Heart left ventricle (tissue), 16 donors: ENCODE data around the gene CD80. TPM values are rescaled to one million over a fixed set of nuclear protein-coding genes. Genes with fewer than 3 reads are reported as not detected.
A peak's percentile ranks its signal among the peaks of the same experiment; 100 is the strongest.

Source experiments
- ATAC-seq, 4 donors: fragments of 200-7000 bp; cut with Tn5 transposase; one replicate each; pipeline ENCODE4 v1.9.1; 2020 to 2022; ENCODE audit warnings: moderate library complexity in 4 of 4, mild to moderate bottlenecking in 3 of 4, moderate number of reproducible peaks in 1 of 4
- DNase-seq, 5 donors: peaks; one replicate each; pipeline ENCODE4 v3.0.0-alpha.2; 2020
- H3K27ac ChIP-seq, 12 donors: fragments of 200-600 bp; sonication (generic) in 4 of 12; one replicate each; pipeline versions ENCODE4 v1.5.0 to v1.8.0; 2016 to 2022; ENCODE audit warnings: mild to moderate bottlenecking in 2 of 12
- H3K27me3 ChIP-seq, 9 donors: fragments of 200-600 bp; sonication (generic) in 2 of 9; one replicate each; pipeline versions ENCODE4 v1.5.1 to v1.8.0; 2016 to 2022; ENCODE audit warnings: mild to moderate bottlenecking in 3 of 9
- H3K36me3 ChIP-seq, 9 donors: fragments of 200-600 bp; sonication (generic) in 2 of 9; one replicate each; pipeline versions ENCODE4 v1.5.0 to v1.8.0; 2018 to 2022; ENCODE audit warnings: mild to moderate bottlenecking in 2 of 9
- H3K4me1 ChIP-seq, 12 donors: fragments of 200-600 bp; sonication (generic) in 4 of 12; one replicate each; pipeline versions ENCODE4 v1.5.0 to v1.8.0; 2016 to 2022; ENCODE audit warnings: mild to moderate bottlenecking in 3 of 12
- H3K4me3 ChIP-seq, 12 donors: fragments of 200-600 bp; sonication (generic) in 4 of 12; one replicate each; pipeline versions ENCODE4 v1.5.0 to v1.8.0; 2017 to 2022; ENCODE audit warnings: mild to moderate bottlenecking in 9 of 12, moderate library complexity in 4 of 12
- H3K9me3 ChIP-seq, 12 donors: fragments of 200-600 bp; sonication (generic) in 4 of 12; one replicate each; pipeline versions ENCODE4 v1.5.0 to v1.8.0; 2016 to 2022; ENCODE audit warnings: mild to moderate bottlenecking in 1 of 12
- CTCF ChIP-seq, 12 donors: fragments of 200-600 bp; sonication (generic) in 4 of 12; IDR thresholded peaks; one replicate each; pipeline versions ENCODE4 v1.5.0 to v1.8.0; 2018 to 2022; ENCODE audit warnings: antibody characterized with exemption in 12 of 12, mild to moderate bottlenecking in 5 of 12
- POLR2A ChIP-seq, 2 donors: fragments of 450-650 bp; IDR thresholded peaks; one replicate each; pipeline ENCODE4 v1.6.1; 2017; ENCODE audit warnings: antibody characterized with exemption in 2 of 2, mild to moderate bottlenecking in 2 of 2, moderate library complexity in 2 of 2
- WGBS, 4 donors: extraction: QIAGEN DNeasy Blood & Tissue Kit in 2 of 4; methylation state at CpG; one replicate each; pipeline versions ENCODE4 v1.1.5 to v1.1.7; 2013 to 2018; 5-methylcytosine and 5-hydroxymethylcytosine counted together
- intact Hi-C, 10 donors: fragments of 100-400 bp; cut with DNase I; formaldehyde crosslinking; loops; one replicate each; pipeline versions ENCODE4 v1.11.1 to v1.14.2; 2022
- polyA plus RNA-seq, 2 donors: library from polyadenylated mRNA; stranded (reverse); fragments of 200-250 nt; gene quantifications; one replicate each; pipeline ENCODE4 v1.2.3, GENCODE V29; 2013
- total RNA-seq, 9 donors: library from RNA; depleted of rRNA in 2 of 9; stranded (reverse); fragments of >200 nt in 2 of 9; fragmentation: NEBNext Ultra II Directional in 3 of 9; extraction: Animal tissue kit (Norgen Biotek cat#: 25700) in 3 of 9; gene quantifications; one replicate each; pipeline versions ENCODE4 v1.1.0 to v1.2.4, GENCODE V29; 2016 to 2023
- donor health status: ischemic (EF 13 %, LVEDD 7.1; RV severe dilation, severe dysfunction).
- donor health status: healthy with polysubstance abuse.
- donor health status: DM: no; HTN: yes; CAD: no.
- donor health status: DM: no; HTN: no; CAD: no.
- donor health status: ischemic (EF 25% LVEDD 6.9; RV normal size, moderate dysfunction).
- donor health status: ischemic (EF 25% LVEDD 5.7; RV mildly dilated, moderate dysfunction).
- donor health status: healthy.
- donor health status: DM: yes; HTN: yes; CAD: no.
- donor health status: ischemic (EF 35%, LVEDD 5.7; RV mildly dilated, moderate dysfunction).
- donor health status: nonischemic (EF 11% LVEDD 7.7; RV severe dilation, severe dysfunction).
- donor health status: DM: yes; HTN: yes; CAD: no.
- donor health status: PGD.
- donor health status: ischemic (EF 29% LVEDD 5.4; RV normal size, mild dysfunction).
- donor health status: nonischemic (EF 23%, LVEDD 6.1; RV moderate dilation, normal function).

The CD80 gene
- total and polyA plus RNA-seq, 11 donors, result 0.12 to 4.4 (median 0.37) TPM; not detected in 3

GRCh38 chr3:119498186-119499011 lies 61.0 kb downstream of the CD80 start, which contains the start of gene TIMMDC1:
TIMMDC1 (plus strand) TSS chr3:119498547; CDS start chr3:119498734, 187 bp downstream.
- H3K9me3 ChIP-seq, result no peaks in the 10 kb centered on the region
- peak; percentile 99 to 100 (median 99) for ATAC-seq
- DNase-seq, result peak; percentile 98
- H3K27ac ChIP-seq, result peak within 1 kb of the TSS; percentile 89 to 98 (median 95)
- H3K27me3 ChIP-seq, result no peaks in the 10 kb centered on the region
- intact Hi-C loops, result loop anchor here in 5 of 10 donors (1.0 to 10.0 kb wide), 5 partner anchors 30 to 186 kb away; partner anchors contain the start of genes TMEM39A (in 2 of the 5), COX17 (in 1 of the 5) and POGLUT1 (in 1 of the 5)
- WGBS, 4 donors, result 0 to 2% (median 1%) methylated on average over 35 to 58 of the region's 58 CpGs
- peak within 1 kb of the TSS; percentile 47 to 93 (median 74) for H3K4me3 ChIP-seq
- TF ChIP-seq POLR2A (IDR thresholded peaks at IDR 0.05) (peak; percentile 81 to 87), CTCF (IDR thresholded peaks at IDR 0.05) (no peak)
- H3K36me3 ChIP-seq, result peaks cover 0 to 27% (median 7%) of the 10 kb centered on the region in 9 donors
- peaks cover 9 to 38% (median 27%) of the 10 kb centered on the region in 12 donors for H3K4me1 ChIP-seq

- Histone ChIP-seq H3K27me3 (no peaks in the 10 kb centered on the region), H3K36me3 (peaks cover 0 to 25% (median 4%) of the 10 kb centered on the region in 9 donors), H3K4me1 (peaks cover 9 to 38% (median 27%) of the 10 kb centered on the region in 12 donors), H3K27ac (peak overlapping the region in 11 of 12 donors; percentile 89 to 98 (median 95)), H3K9me3 (no peaks in the 10 kb centered on the region), H3K4me3 (peak overlapping the region; percentile 47 to 93 (median 74))
- TF ChIP-seq POLR2A (IDR thresholded peaks at IDR 0.05), result no peak
- no peak for TF ChIP-seq CTCF (IDR thresholded peaks at IDR 0.05)
- WGBS, 4 donors, result 5 to 13% (median 11%) methylated on average over 8 of the region's 8 CpGs
- peak in 2 of 4 donors; percentile 1 for ATAC-seq
- intact Hi-C loops, result loop anchor here in 5 of 10 donors (1.0 to 10.0 kb wide), 6 partner anchors 29 to 187 kb away; partner anchors contain the start of genes POGLUT1 (in 2 of the 5), TMEM39A (in 2 of the 5) and COX17 (in 1 of the 5)
- peak in 1 of 5 donors; percentile 34 for DNase-seq
These were observed 61.6 kb downstream of the CD80 start for GRCh38 chr3:119497820-119498185.

- intact Hi-C loops, result loop anchor here in 2 of 10 donors (10.0 kb wide), 1 partner anchor 190 kb away; no protein-coding TSS in a partner anchor
- Histone ChIP-seq H3K4me3 (no peak overlapping the region), H3K9me3 (no peaks in the 10 kb centered on the region), H3K27me3 (no peaks in the 10 kb centered on the region), H3K36me3 (peaks cover 0 to 33% (median 12%) of the 10 kb centered on the region in 9 donors), H3K27ac (no peak overlapping the region), H3K4me1 (peaks cover 4 to 17% (median 8%) of the 10 kb centered on the region in 12 donors)
- WGBS, 4 donors, result 76 to 88% (median 79%) methylated on average over 2 of the region's 2 CpGs
- no peak for TF ChIP-seq CTCF (IDR thresholded peaks at IDR 0.05)
- no peak for TF ChIP-seq POLR2A (IDR thresholded peaks at IDR 0.05)
- ATAC-seq (no peak), DNase-seq (no peak)
These were observed 64.8 kb downstream of the CD80 start for GRCh38 chr3:119494597-119494996.

- Histone ChIP-seq H3K4me1 (peaks cover 0 to 10% (median 4%) of the 10 kb centered on the region in 12 donors), H3K27me3 (no peaks in the 10 kb centered on the region), H3K36me3 (peaks cover 0 to 50% (median 23%) of the 10 kb centered on the region in 9 donors), H3K4me3 (no peak overlapping the region), H3K9me3 (no peaks in the 10 kb centered on the region), H3K27ac (no peak overlapping the region)
- DNase-seq (no peak), ATAC-seq (no peak)
- TF ChIP-seq POLR2A (IDR thresholded peaks at IDR 0.05), result no peak
- intact Hi-C loops, result loop anchor here in 2 of 10 donors (10.0 kb wide), 1 partner anchor 192 kb away; no protein-coding TSS in a partner anchor
- WGBS, 4 donors, result 91 to 96% (median 94%) methylated on average over 3 of the region's 3 CpGs
These were observed 66.6 kb downstream of the CD80 start for GRCh38 chr3:119492810-119493209.
